CD4-positive, CD25-positive, alpha-beta regulatory T cell (primary cell): ENCODE results near the gene SLC25A53. TPM values are rescaled to one million over a fixed set of nuclear protein-coding genes. Genes with fewer than 3 reads are reported as not detected.
"Not testable (repeated sequence)": the region's sequence is repeated elsewhere in the genome, so short reads cannot be mapped to it uniquely, and the experiment has no call there.

ENCODE experiments used
- ATAC-seq, 2 donors: fragments of 150-1000 bp; cut with Tn5 transposase; one replicate each; pipeline ENCODE4 v1.10.0; 2021; ENCODE audit warnings: low read depth in 2 of 2, moderate number of reproducible peaks in 2 of 2, moderate library complexity in 1 of 2
- DNase-seq, 3 donors: peaks; one replicate each; pipeline versions ENCODE4 v3.0.0 to v3.0.0-alpha.2; 2012 to 2022; ENCODE audit warnings: mixed read lengths in 1 of 3
- H3K27ac ChIP-seq: one replicate; pipeline ENCODE4 v1.7.0; 2013; ENCODE audit warnings: mild to moderate bottlenecking, low read length; ENCODE audit not compliant: insufficient read depth, poor library complexity, severe bottlenecking
- H3K27me3 ChIP-seq: one replicate; pipeline ENCODE4 v1.7.0; 2013; ENCODE audit warnings: low read length; ENCODE audit not compliant: control insufficient read depth, insufficient read depth
- H3K36me3 ChIP-seq: one replicate; pipeline ENCODE4 v1.7.0; 2013; ENCODE audit warnings: mild to moderate bottlenecking, low read length, moderate library complexity; ENCODE audit not compliant: control insufficient read depth, insufficient read depth
- H3K4me1 ChIP-seq: 2 replicates; pipeline ENCODE4 v1.7.0; 2013; ENCODE audit warnings: mild to moderate bottlenecking, low read length; ENCODE audit not compliant: insufficient read depth, control insufficient read depth, poor library complexity, severe bottlenecking
- H3K4me3 ChIP-seq: one replicate; pipeline ENCODE4 v1.7.0; 2013; ENCODE audit warnings: low read depth, mild to moderate bottlenecking, low read length, moderate library complexity
- H3K9me3 ChIP-seq, 2 experiments: 1 replicate in 1 of 2; 2 replicates in 1 of 2; pipeline ENCODE4 v1.7.0; 2013; ENCODE audit warnings: low read length in 2 of 2, mild to moderate bottlenecking in 1 of 2, moderate library complexity in 1 of 2; ENCODE audit not compliant: control insufficient read depth in 2 of 2
- H3K27ac Mint-ChIP-seq, 3 donors: one replicate each; pipeline ENCODE4 v1.8.0; 2020 to 2022; ENCODE audit warnings: mild to moderate bottlenecking in 3 of 3, mixed read lengths in 3 of 3, moderate library complexity in 2 of 3
- H3K27me3 Mint-ChIP-seq: one replicate; pipeline ENCODE4 v1.8.0; 2022; ENCODE audit warnings: mild to moderate bottlenecking, mixed read lengths
- H3K36me3 Mint-ChIP-seq: one replicate; pipeline ENCODE4 v1.8.0; 2020; ENCODE audit warnings: mixed read lengths
- H3K4me1 Mint-ChIP-seq, 4 donors: one replicate each; pipeline ENCODE4 v1.8.0; 2020 to 2022; ENCODE audit warnings: mixed read lengths in 4 of 4, mild to moderate bottlenecking in 1 of 4
- H3K4me3 Mint-ChIP-seq, 4 donors: one replicate each; pipeline ENCODE4 v1.8.0; 2020 to 2022; ENCODE audit warnings: mild to moderate bottlenecking in 4 of 4, mixed read lengths in 4 of 4, moderate library complexity in 3 of 4
- H3K9me3 Mint-ChIP-seq, 7 donors: one replicate each; pipeline ENCODE4 v1.8.0; 2020 to 2022; ENCODE audit warnings: mixed read lengths in 7 of 7, mild to moderate bottlenecking in 3 of 7, moderate library complexity in 2 of 7
- polyA plus RNA-seq, 4 donors: library from polyadenylated mRNA; unstranded; fragments of 300-500 nt; fragmentation: Illumina TruSeq; gene quantifications; one replicate each; pipeline ENCODE4 v1.2.3, GENCODE V29; 2021
- total RNA-seq: library from RNA; stranded (reverse); gene quantifications from one replicate; pipeline ENCODE4 v1.2.3, GENCODE V29; 2022

SLC25A53 gene
- total and polyA plus RNA-seq, 5 donors from 2014 or later, result 6.6 to 11.9 (median 8.3) TPM

DNA sequence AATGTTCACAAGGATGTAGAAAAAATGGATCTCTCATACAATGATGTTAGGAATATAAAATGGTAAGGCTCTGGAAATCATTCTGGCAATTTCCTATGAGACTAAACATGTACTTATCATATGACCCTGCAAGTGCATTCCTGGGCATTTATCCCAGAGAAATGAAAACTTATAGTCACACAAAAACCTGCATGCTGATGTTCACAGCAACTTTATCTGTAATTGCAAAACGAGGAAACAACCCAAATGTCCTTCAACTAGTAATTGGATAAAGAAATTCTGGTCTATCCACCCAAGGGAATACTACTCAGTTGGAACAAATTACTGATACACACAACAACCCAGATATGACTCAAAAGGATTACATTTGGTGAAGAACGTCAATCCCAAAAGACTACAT is 30.0 kb downstream of the SLC25A53 start:
- Mint-ChIP-seq H3K9me3 (peaks cover 0 to 1% (median 0%) of the 10 kb centered on the region in 7 donors), H3K36me3 (no peaks in the 10 kb centered on the region), H3K4me3 (peak overlapping the region in 2 of 4 donors; percentile 7 to 51), H3K27ac (peak overlapping the region; percentile 12 to 89 (median 29)), H3K27me3 (no peaks in the 10 kb centered on the region), H3K4me1 (peaks cover 16 to 50% (median 31%) of the 10 kb centered on the region in 4 donors)
- peaks cover 22% of the 10 kb centered on the region for H3K4me1 ChIP-seq
- ATAC-seq, result no peak
- H3K27me3 ChIP-seq, result no peaks in the 10 kb centered on the region
- no peaks in the 10 kb centered on the region for H3K9me3 ChIP-seq
- peak overlapping the region; percentile 26 for H3K4me3 ChIP-seq
- H3K36me3 ChIP-seq, result peaks cover 10% of the 10 kb centered on the region
- no peak for DNase-seq
- no peak overlapping the region for H3K27ac ChIP-seq

DNA sequence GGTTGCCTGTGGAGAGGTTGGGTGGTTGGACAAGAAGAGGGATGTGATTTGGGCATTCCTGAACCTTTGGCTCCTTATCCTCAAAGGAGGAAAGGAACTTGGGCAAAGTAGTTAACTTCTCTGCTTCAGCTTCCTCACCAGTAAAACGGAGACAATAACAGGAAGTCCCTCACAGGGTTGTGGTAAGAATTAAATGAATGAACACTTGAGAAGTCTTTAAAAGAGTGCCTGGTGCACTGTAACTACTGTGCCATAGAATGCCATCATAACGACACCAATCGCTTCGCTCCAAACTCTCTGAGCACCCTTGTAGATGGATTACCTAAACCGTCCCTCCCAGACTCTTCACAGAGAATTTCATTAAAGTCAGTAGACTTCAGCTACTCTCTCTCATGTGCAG is 34.0 kb downstream of the SLC25A53 start:
- H3K36me3 Mint-ChIP-seq, result no peaks in the 10 kb centered on the region
- H3K4me1 Mint-ChIP-seq, result peaks cover 20 to 59% (median 34%) of the 10 kb centered on the region in 4 donors
- H3K27ac Mint-ChIP-seq, result peak overlapping the region; percentile 91 to 96 (median 94)
- ATAC-seq, result peak; percentile 90 to 94
- peak in 2 of 3 donors; percentile 32 to 75 for DNase-seq
- no peaks in the 10 kb centered on the region for H3K27me3 Mint-ChIP-seq
- no peaks in the 10 kb centered on the region for H3K36me3 ChIP-seq
- peaks cover 0 to 2% (median 0%) of the 10 kb centered on the region in 7 donors for H3K9me3 Mint-ChIP-seq
- peak overlapping the region; percentile 42 for H3K4me3 ChIP-seq
- H3K9me3 ChIP-seq, result no peaks in the 10 kb centered on the region
- H3K4me3 Mint-ChIP-seq, result peak overlapping the region; percentile 55 to 78 (median 65)
- no peaks in the 10 kb centered on the region for H3K27me3 ChIP-seq
- H3K27ac ChIP-seq, result peak overlapping the region; percentile 51
- H3K4me1 ChIP-seq, result peaks cover 22% of the 10 kb centered on the region

DNA sequence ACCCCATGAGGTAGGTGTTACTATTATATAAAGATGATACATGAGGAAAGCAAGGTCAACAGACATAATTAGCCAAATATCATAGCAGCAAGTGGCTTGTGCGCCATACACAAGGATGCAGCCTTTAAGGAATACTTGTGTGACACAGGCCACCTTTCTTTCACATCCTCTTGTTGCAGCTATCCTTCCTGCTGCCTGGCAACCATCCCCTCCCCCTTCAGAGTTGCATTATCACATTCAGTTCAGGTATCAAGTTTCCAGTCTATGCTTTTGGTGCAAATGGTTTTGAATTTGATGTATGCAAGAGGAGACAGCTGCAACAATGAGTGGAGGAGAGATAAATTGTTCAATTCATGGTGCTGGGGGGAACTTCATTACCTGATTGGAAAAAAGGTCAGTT is 38.0 kb downstream of the SLC25A53 start:
- peaks cover 0 to 2% (median 0%) of the 10 kb centered on the region in 7 donors for H3K9me3 Mint-ChIP-seq
- no peaks in the 10 kb centered on the region for H3K36me3 Mint-ChIP-seq
- Histone ChIP-seq H3K4me1 (peaks cover 18% of the 10 kb centered on the region), H3K4me3 (no peak overlapping the region), H3K27ac (no peak overlapping the region), H3K27me3 (no peaks in the 10 kb centered on the region), H3K9me3 (no peaks in the 10 kb centered on the region), H3K36me3 (no peaks in the 10 kb centered on the region)
- H3K27me3 Mint-ChIP-seq, result no peaks in the 10 kb centered on the region
- no peak for DNase-seq
- H3K4me3 Mint-ChIP-seq, result no peak overlapping the region
- H3K27ac Mint-ChIP-seq, result no peak overlapping the region
- ATAC-seq, result no peak
- H3K4me1 Mint-ChIP-seq, result peaks cover 20 to 55% (median 34%) of the 10 kb centered on the region in 4 donors

DNA sequence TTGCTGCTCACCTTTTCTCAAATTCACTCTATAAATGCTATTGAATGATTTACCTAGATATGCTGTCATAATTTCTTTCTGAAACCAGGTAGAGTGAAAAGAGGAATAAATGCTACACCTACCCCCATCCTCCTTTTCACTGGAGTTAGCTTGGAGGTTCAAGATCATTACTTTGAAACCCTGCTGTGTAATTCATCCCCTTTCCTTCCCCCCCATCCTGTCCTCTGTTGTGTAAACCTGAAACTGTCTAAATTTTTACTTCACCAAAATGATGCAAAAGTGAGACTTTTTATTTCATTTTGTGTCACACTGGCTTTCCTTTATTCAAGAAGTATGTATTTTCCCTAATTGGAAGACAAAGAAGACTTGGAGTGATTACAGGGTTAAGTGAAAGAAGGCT is 39.0 kb downstream of the SLC25A53 start:
- H3K27me3 ChIP-seq, result no peaks in the 10 kb centered on the region
- H3K4me1 ChIP-seq, result peaks cover 18% of the 10 kb centered on the region
- no peaks in the 10 kb centered on the region for H3K36me3 ChIP-seq
- Mint-ChIP-seq H3K4me1 (peaks cover 16 to 54% (median 31%) of the 10 kb centered on the region in 4 donors), H3K36me3 (no peaks in the 10 kb centered on the region), H3K9me3 (peaks cover 0 to 2% (median 0%) of the 10 kb centered on the region in 7 donors), H3K27me3 (no peaks in the 10 kb centered on the region), H3K4me3 (peak overlapping the region in 1 of 4 donors; percentile 69), H3K27ac (peak overlapping the region in 1 of 3 donors; percentile 56)
- no peak for ATAC-seq
- no peak overlapping the region for H3K27ac ChIP-seq
- H3K4me3 ChIP-seq, result no peak overlapping the region
- H3K9me3 ChIP-seq, result no peaks in the 10 kb centered on the region
- no peak for DNase-seq

DNA sequence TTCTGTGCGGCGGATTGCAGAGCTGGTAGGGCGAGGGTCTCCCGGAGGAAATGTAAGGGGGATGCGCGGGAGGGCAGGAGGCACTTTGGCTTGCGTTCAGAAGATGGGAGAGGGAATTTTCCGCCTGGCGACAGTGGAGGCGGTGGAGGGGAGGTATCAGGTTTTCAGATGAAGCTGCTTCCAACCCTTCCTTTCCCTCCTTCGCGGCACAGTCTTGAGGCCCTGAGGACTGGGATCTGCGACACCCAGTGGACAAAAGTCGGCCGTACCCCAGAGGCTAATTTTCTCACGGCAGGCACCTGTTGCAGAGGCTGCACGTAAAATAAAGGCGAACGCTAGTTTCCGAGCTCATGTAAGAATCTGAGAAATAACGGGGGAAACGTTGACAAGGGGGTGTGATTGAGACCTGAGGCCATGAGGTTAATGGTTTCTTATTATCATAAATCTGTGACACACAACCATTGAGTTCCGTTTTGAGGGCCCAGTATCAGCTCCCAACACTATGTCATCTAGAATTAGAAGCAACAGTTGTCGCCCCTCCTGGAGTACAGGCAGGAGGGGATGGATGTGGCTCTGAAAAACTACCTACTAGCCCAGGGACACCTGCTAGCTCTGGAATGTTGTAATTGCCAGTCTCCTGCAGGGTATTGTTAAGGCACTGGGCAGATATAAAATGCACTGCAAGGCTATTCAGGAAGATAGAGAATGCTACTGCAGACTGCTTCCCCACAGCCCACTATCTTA is 43.4 kb downstream of the SLC25A53 start:
- no peaks in the 10 kb centered on the region for H3K27me3 ChIP-seq
- no peaks in the 10 kb centered on the region for H3K9me3 ChIP-seq
- DNase-seq (peak; percentile 33 to 76 (median 56)), ATAC-seq (peak; percentile 66 to 76)
- peak overlapping the region; percentile 78 for H3K27ac ChIP-seq
- Mint-ChIP-seq H3K36me3 (no peaks in the 10 kb centered on the region), H3K9me3 (no peaks in the 10 kb centered on the region), H3K27ac (peak overlapping the region; percentile 52 to 90 (median 82)), H3K4me3 (peak overlapping the region; percentile 90 to 95 (median 91)), H3K27me3 (no peaks in the 10 kb centered on the region), H3K4me1 (peaks cover 12 to 68% (median 35%) of the 10 kb centered on the region in 4 donors)
- H3K4me1 ChIP-seq, result peaks cover 39% of the 10 kb centered on the region
- peak overlapping the region; percentile 65 for H3K4me3 ChIP-seq
- no peaks in the 10 kb centered on the region for H3K36me3 ChIP-seq

DNA sequence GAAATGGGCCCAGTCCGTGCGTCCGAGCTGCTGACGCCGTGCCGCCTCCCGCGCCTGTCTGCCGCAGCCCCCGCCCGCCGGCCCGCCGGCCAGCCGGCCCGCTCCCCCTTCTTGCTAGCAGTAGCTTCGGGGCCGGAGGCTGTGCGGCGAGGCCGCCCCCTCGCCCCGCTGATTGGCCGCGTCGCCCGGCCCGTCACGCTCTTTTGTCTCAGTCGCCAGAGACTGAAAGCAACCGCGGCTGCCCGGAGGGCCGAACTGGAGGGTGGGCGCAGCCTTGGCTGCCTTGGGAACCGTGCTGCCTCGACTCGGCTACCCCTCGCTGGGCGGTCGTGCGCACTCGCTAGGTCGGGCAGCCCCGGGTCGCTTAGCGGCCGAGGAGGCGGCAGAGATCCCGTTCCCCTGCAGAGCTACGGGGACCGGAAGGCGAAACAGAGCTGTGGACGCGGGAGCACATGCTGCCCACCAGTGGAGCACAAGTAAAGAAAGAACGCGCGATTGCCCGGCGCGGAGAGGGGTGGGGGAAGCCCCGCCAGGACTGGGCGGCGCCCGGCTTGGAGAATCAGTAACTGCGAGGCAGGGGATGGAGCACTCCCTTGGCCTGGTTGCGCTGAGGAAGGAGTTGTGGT is 44.4 kb downstream of the SLC25A53 start, which contains the start of gene ZCCHC18:
ZCCHC18 (plus strand) TSS at position 198 of the 626 bp plus-strand sequence. CDS start 1,589 bp downstream, outside the sequence.
- Histone ChIP-seq H3K9me3 (no peaks in the 10 kb centered on the region), H3K4me3 (peak within 1 kb of the TSS; percentile 65), H3K4me1 (peaks cover 41% of the 10 kb centered on the region), H3K36me3 (no peaks in the 10 kb centered on the region), H3K27me3 (no peaks in the 10 kb centered on the region), H3K27ac (peak within 1 kb of the TSS; percentile 78)
- no peaks in the 10 kb centered on the region for H3K36me3 Mint-ChIP-seq
- H3K27ac Mint-ChIP-seq, result peak within 1 kb of the TSS; percentile 80 to 90 (median 82)
- no peaks in the 10 kb centered on the region for H3K9me3 Mint-ChIP-seq
- H3K4me3 Mint-ChIP-seq, result peak within 1 kb of the TSS; percentile 90 to 95 (median 91)
- ATAC-seq (peak; percentile 37 to 44), DNase-seq (peak; percentile 33 to 49 (median 41))
- H3K4me1 Mint-ChIP-seq, result peaks cover 11 to 70% (median 35%) of the 10 kb centered on the region in 4 donors
- H3K27me3 Mint-ChIP-seq, result no peaks in the 10 kb centered on the region

DNA sequence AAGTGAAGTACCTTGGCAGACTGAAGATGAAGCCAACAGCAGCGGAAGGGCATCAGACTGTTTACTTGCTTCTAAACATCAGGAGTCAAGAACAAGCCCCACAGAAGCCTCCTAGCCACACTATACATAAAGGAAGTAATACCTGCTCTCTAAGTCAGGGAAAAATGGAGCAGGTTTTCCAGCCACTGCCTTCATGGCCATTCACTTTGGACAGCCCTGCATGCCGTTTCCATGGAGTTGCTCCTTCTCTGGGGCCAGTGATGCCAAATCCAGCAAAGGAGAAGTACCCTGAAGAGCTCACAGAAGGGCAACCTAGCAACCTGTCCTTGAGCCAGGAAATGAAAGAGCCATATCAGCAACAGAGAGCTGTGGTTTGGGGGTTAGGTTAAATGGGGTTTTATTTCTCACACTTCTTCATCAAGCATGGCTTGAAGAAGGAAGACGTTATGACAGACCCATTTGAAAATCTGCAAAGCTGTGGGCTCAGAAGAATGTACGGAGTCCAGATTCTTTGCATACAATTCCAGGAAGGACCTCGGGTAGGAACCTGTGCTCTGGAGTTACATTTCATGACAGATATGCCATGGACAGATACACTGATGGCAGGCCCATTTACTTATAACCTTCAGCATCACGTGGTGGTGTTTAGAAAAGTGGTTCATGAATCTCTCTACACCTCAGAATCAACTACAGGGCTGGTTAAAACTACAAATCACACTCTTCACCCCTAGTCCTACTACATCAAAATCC is 46.1 kb downstream of the SLC25A53 start:
- H3K9me3 ChIP-seq, H3K36me3 ChIP-seq, H3K27me3 ChIP-seq, H3K9me3 Mint-ChIP-seq, H3K27me3 Mint-ChIP-seq, H3K36me3 Mint-ChIP-seq: not testable (repeated sequence)
- peak overlapping the region; percentile 78 for H3K27ac ChIP-seq
- H3K4me3 ChIP-seq, result peak overlapping the region; percentile 64
- DNase-seq (peak in 2 of 3 donors; percentile 36 to 38), ATAC-seq (peak; percentile 32 to 44)
- peaks cover 41% of the 10 kb centered on the region for H3K4me1 ChIP-seq
- Mint-ChIP-seq H3K4me1 (peaks cover 11 to 75% (median 33%) of the 10 kb centered on the region in 4 donors), H3K4me3 (peak overlapping the region; percentile 60 to 95 (median 83)), H3K27ac (peak overlapping the region; percentile 84 to 95 (median 87))
